GM21526 (cell line): ENCODE measurements around the gene GABRG3.

Experiments
- ATAC-seq: cut with Tn5 transposase; IDR thresholded peaks from one replicate; pipeline ENCODE4 v1.9.1; 2021; ENCODE audit warnings: moderate library complexity; ENCODE audit not compliant: unreplicated experiment, low FRiP score

GABRG3 gene

DNA sequence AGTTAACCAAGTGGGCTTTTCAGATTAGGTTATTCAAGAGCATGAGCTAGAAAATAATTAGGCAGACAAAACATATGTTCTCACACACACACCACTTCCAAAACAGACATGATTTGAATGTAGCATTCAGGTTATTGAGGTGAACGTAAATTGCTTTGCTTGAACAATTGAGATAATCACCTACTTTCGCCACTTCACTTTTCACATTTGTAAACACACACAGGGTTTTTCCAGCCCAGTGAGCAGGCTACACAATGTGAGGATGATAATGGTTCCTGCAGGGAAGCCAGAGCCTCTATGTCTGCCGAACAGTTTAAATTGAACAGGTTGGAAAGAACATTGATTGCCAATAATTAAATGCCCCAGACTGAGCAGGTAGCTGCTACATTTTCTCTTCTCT is 567.3 kb downstream of the GABRG3 start:
- no peak for ATAC-seq

DNA sequence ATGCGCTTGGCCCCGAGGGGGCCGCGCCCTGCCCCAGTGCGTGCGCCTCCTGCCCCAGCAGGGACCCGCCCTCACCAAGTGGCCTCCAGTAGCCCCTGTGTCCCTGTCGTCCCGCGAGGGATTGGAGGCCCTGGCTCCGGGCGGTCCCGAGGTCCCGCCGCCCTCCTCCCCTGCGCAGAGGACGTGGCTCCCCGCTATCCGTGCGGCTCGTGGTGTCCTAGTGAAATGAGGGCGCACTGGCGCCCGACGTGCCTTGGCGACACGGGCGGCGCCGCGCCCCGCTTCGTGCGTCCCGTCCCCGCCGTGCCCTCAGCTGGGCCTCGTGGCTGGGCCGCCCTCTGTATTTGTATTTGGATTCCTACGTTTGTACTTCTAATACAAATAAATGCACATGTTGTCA is 570.6 kb downstream of the GABRG3 start:
- no peak for ATAC-seq

DNA sequence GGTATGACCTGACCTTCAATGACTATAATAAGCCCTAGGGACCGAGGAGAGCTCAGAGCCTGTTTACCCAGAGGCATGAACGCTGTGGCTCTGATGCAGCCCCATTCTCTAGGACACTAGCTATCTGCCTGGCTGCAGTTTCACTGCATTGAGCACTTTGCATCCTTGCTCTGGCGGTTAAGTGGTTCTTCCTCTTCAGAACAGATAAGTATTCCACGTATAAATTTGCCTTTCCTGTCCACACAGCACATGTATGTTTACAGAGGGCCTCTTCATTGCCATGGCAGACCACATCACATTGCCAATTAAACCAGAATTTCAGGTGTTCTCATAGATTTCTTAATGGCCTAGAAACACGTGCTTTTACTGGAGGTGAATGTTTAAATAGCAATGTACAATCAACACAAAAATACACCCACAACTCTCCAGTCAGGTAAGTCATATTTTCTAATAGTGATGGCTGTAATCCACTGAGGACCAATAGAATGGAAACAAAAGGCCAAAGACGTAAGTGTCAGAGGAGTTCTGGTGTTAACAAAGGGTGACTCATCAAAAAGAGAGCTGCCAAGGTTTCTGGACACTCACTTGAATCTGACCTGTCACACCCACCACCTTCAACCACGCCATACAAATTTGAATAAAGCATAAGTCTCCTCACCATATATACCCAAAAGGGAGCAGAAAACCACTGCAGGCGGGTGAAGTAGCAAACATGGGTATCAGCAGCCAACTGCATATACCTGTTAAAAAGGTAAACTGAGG is 574.7 kb downstream of the GABRG3 start:
- ATAC-seq, result no peak

DNA sequence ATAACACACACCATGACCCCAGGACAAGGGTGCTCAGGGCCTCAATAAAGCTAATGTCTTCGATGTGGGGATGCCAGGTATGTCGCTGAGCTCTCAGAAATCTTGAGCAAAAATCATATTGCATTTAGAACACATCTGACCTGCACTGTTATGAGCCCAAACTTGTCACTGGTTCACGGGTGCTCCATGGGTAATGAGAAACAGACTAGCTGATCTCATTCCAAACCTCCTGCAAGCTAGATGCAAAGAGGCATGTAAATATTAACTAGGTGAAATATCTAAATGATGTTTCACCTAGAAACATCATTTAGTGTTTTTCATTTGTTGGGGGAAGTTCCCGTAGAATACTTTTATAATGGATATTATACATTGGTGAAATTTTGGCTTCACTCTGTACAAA is 578.8 kb downstream of the GABRG3 start:
- no peak for ATAC-seq

DNA sequence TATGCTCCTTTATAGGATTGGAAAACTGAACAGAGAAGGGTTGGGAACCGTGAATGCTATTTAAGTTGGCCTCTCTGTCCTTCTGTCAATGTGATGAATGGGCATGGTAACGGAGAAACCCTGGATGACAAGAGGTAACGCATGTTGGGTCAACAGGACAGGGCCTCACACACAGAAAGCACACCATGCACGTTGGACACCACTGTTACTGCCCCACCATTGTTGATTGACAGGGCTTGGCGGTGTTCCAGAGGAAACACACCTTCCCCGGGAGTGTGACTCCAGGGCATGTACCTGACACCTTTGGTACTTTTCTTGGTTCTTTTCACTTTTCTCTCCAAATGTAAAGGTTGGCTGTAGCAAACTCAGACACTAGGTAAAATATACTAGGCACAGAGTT is 579.7 kb downstream of the GABRG3 start:
- ATAC-seq, result no peak

DNA sequence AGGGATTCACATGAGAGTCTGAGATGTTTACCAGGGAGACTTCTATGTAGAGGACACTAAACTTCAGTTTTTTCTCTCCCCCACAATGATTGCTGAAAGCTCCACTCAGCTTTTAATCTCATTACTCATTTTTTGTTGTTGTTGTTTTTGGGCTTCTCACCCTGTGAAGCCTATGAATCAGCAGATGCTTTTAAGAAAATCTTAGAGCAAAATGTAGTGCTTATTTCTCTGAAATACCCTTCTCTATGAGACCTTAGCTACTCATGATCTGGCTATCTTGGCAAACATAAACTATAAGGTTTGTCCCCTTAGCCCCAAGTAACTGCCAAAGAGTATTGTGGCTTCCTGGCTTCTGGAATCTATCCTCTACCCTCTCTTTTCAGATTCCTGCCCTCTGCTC is 590.8 kb downstream of the GABRG3 start:
- no peak for ATAC-seq

DNA sequence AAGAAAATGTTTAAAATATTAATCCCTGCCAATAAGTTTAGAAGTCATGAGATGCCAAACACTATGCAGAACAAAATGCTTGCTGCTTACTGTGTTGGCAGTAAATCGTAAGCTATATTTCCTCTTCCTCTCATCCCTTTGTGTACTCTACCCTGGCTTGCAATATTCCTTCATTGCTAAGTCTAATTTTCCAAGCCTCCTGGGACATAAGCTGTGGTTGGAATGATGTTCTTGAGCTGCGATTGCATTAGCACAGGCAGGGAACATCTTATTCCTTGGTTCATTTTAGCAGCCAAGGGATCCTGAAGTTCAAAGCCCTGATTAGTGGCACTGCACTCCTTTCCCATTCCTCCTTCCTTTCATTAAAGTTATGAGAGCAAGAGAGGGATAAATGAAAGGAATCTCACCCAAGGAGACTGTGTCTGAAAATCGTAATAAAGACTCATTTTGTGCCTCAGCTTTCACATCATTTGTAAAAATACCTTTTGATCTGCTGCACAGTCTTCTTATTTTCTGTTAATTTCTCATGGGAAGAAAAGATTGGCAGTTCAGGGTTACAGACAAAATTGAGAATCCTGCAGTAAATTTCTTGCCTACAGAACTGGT is 592.9 kb downstream of the GABRG3 start:
- ATAC-seq, result no peak

DNA sequence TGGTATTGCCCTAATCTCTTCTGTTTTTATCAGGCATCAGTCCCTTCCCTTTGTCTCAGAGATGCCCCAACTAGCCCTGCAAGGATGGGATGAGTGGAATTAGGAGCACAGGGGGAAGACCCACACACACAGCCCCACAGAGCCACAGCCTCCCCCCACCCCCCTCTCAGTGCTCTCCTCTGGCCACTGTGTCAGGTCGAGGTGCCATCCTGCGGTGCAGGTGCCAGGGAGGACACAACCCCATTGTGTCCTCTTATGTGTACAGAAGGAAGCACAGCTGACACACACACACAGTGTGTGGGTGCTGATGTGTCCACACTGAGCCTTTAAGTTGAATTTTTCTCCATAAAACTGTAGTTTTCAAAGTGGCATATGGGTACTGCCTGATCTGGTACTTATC is 593.7 kb downstream of the GABRG3 start:
- ATAC-seq, result no peak

DNA sequence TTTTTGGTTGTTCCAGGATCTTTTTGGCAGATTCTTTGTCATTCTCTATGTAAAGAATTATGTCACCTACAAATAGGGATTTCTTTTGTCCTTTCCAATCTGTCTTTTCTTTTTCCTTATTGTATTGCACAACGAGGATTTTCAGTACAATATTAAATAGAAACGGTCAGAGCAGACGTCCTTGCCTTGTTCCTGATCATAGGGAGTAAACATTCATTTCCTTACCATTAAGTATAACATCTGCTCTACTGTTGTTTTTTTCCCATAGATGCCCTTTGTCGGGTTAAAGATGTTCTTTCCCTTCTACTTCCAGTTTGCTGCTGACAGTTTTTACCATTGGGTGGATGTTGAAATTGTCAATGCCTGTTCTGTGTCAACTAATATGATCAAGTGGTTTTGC is 599.8 kb downstream of the GABRG3 start:
- ATAC-seq, result no peak

DNA sequence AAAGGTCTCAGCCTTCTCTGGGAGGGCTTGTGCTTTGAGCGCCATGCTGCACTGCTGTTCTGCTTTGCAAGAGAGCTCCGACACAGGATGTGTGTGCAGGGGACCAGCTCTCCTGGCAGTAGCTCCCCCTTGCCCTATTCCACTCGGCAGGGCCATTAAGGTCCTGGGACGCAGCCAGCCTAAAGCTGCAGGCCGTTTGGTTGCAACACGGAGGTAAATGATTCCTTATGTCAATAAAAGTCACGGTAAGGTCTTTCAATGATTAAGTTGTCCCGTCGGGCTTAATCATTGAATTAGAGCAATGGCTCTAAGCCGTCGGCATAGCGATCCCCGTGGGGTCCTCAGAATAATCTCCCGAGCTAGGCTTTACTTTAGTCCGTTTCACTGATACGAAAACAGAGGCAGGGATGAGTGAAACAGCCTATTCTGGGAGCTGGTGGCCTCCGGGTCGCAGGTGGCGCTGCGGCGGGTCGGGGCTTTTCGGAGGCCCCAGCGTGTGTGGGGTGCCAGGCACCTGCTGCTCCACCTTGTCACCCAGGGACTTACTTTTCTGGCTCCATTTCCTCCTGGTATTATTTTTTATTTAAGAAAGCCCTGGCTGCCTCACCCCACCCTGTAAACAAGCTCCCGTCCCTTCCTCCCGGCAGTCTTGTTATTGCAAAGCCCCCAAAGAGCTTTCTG is 603.0 kb downstream of the GABRG3 start:
- ATAC-seq, result no peak

DNA sequence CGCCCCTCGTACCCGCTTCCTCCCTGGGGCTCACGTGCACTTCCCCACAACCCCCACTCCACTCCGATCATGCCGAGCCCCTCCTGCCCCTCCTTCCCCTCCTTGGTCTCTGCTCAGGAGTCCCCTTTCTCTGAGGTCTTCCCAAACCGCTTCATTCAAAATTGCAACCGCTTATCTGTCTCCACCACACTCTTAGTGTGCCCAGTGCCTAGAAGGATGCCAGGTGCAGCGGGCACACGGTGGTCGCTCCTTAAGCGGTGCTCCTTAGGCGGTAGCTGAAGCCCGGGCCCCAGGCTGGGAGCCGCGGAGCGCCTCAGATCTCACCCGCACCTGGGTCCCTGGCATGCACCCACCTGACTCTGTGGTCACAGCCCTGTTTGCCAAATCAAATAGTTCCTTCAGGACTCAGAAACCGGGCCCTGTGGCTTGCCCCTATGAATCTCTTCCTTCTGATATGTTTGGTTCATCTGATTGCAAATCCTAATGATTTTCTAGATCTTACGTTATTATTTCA is 603.6 kb downstream of the GABRG3 start:
- ATAC-seq, result no peak

DNA sequence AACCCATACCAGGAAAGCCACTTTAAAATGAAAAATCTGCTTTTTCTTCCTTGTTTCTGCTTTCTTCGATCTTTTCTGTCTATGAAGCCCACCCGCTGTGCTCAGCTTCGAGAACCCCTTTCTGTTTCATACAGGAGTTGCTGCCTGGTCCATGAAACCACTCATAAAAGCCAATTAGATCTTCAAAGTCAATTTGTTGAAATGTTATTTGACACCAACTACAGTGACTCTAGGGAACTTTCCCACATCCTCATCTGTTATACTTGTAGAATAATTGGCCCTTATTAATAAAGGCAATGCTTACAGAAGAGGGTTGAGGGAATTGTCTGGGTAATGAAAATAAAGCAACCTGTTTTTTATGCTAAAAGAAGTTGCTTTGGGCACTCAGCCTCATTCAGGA is 604.5 kb downstream of the GABRG3 start:
- ATAC-seq, result no peak

DNA sequence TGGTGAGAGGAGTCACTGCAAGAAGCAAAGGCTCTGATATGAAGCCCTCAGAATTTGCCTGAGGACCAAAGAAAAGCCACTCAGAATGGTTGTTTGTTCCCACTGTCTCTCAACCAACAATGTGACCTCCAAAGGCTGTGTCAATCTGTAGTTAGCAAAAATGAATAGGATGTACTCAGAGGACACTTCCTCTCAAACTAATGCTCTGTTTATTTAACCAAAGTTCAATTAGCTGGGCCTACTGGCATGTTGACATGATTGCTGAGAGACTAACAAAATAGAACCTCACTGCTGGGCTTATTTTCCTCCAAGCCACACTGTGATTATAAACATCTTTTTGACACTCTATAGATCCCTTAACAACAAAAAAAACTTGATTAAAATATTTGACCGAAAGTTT is 605.6 kb downstream of the GABRG3 start:
- ATAC-seq, result no peak

DNA sequence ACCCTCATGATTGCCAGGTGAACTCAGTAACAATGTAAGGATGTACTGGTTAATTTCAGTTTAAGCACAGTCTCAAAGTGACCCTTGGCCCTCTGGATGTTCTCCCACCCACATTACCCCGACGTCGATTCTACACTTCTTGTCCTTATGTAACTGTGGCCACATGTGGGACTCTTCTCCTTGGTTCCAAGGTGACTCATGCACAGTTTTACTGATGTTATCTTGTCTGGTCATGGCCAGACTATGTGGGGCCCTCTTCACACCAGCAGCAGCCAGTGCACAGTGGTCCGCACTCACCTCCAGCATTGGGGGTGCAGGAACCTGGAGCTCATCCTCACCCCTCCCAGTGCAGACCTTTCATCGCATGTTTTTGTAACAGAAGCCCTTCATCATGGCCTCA is 608.8 kb downstream of the GABRG3 start:
- ATAC-seq, result no peak

DNA sequence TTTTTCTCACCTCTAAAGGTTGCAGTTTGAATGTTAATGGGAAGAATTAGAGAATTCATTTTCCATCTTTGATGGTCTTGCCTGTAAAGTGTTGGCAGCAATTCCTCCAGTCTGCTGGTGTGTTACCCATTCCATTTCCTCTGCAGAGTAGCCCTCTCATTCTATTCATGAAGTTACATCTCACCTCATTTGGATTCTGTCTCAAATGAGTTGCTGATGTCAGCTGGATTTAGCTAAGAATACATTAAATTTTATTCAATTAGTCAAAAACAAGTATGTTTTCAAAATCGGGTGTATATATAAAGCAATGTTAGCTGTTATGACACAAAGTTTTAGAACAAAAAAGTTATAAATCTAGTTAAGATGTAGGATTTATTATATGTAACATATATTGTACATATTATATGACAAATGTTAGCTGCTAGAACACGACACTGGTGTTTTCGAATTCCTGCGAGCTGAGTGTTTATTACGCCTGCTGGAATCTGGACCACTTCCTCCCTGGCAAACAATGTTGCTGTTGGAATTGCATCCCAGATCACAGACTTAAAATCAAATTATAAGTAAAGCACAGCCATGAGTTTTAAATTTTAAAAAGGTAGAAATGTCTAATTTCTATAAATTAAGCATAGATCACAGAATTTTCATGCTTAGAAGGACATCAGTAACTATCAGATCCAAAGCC is 611.9 kb downstream of the GABRG3 start:
- ATAC-seq, result no peak

DNA sequence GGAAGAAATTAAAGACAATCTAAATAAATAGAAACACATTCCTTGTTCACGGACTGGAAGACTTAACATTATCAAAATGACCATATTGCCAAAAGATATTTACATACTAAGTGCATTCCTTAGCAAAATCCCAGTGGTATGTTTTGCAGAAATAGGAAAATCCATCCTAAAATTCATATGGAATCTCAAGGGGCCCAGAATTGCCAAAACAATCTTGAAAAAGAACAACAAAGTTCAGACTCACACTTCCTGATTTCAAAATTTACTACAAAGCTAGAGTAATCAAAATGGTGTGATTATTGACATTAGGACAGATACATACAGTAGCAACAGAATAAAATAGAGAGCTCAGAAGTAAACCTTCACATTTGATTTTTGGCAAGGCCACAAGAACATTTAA is 612.7 kb downstream of the GABRG3 start:
- ATAC-seq, result no peak

DNA sequence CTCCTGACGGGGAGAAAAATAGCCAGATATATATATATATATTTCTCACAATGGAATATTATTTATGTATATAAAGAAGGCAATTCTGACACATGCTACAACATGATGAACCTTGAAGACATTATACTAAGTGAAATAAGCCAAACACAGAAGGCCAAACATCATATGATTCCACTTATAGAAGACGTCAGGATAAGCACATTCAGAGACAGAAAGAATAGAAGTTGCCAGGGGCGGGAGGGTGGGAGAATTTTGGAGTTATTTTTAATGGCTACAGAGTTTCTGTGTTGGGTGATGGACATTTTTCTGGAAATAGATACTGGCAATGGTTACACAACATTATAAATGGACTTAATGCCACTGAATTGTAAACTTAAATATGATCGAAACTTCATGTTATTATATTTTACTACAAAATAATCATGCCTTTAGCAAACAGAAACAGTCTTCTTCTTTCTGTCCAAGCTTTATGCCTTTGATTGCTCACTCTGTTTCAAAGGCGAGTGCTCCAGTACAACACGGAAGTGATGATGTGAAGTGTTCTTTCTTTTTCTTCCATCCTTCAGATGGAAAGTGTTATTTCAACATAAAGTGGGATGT is 614.2 kb downstream of the GABRG3 start:
- ATAC-seq, result no peak

DNA sequence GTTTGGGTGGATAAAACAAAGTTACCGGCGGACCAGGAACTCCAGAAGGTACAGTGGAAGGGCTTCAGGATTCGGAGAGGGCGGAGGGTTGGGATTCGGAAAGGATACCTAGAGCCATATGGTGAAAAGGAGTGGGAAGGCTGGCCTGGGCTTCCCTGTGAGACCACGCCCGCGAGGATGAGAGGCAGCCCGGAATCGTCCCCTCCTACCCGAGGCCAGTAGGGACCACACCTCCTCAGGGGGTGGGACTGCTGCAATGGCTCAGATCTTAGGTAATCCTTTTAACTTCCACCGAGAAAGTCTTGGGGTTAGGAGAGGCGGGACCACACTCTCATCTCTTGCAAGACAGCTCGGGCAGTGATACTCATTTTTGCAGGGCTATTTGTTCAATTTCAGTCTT is 616.8 kb downstream of the GABRG3 start:
- no peak for ATAC-seq

DNA sequence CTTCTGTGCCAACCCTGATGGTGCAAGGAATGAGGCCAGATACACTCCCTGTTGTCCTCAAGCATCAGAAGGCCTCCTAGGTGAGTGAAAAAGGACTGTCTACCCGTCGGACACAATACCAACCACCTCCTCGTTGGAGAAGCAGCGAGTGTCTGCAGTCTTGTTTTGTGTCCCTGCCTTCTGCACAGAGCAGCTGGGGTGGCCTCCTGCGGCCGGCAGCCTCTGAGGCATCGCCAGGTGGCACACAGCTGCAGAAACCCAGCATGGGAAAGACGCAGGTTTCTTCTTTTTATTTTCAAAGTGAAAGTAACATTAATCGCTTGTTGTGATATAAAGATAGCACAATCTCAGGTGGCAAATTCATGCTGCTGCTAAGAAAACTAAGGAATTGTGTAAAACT is 618.3 kb downstream of the GABRG3 start:
- ATAC-seq, result no peak

DNA sequence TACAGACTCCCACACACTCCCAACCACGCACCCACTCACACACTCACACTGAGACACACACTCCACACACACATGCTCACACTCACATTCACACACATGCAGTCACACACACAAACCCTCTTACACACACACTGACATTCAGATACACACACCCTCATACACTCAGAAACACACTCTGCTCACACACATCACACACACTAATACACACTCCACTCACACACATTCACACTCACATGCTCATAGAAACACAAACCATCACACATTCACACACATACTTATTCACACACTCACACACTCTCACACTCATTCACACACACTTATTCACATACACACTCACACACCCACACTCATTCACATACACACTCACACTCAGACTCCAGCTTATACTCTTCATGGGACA is 618.8 kb downstream of the GABRG3 start:
- ATAC-seq, result no peak
